Measurements from ENCODE around the gene PACS2.

Gene PACS2

GRCh38 chr14:105325716-105326567 is 11.4 kb downstream of the PACS2 start:
- TF ChIP-seq CREB1 (IDR thresholded peaks at IDR 0.05; ENCODE audit: low read depth) (no peak), TCF12 (IDR thresholded peaks at IDR 0.05; ENCODE audit: low read depth) (no peak), RAD21 (IDR thresholded peaks at IDR 0.05; ENCODE audit: low read depth) (no peak), TAF1 (IDR thresholded peaks at IDR 0.05; ENCODE audit: low read depth) (no peak), ZBTB7A (IDR thresholded peaks at IDR 0.05; ENCODE audit: low read depth) (no peak), USF1 (IDR thresholded peaks at IDR 0.05) (no peak), REST (IDR thresholded peaks at IDR 0.05; ENCODE audit: low read depth) (no peak), EP300 (IDR thresholded peaks at IDR 0.05; ENCODE audit: borderline replicate concordance) (no peak), FOXM1 (IDR thresholded peaks at IDR 0.05; ENCODE audit: borderline replicate concordance, low read depth) (no peak), CEBPB (IDR thresholded peaks at IDR 0.05) (no peak), EGR1 (IDR thresholded peaks at IDR 0.05) (no peak)

GRCh38 chr14:105326568-105326867 is 12.0 kb downstream of the PACS2 start:
- TF ChIP-seq MAX (IDR thresholded peaks at IDR 0.05) (no peak), TEAD4 (IDR thresholded peaks at IDR 0.05) (no peak), REST (IDR thresholded peaks at IDR 0.05; ENCODE audit: low read depth) (no peak), FOXM1 (IDR thresholded peaks at IDR 0.05; ENCODE audit: borderline replicate concordance, low read depth) (no peak), YY1 (IDR thresholded peaks at IDR 0.05; ENCODE audit: low read depth) (no peak), EP300 (IDR thresholded peaks at IDR 0.05; ENCODE audit: borderline replicate concordance) (no peak), ZBTB7A (IDR thresholded peaks at IDR 0.05; ENCODE audit: low read depth) (no peak), RAD21 (IDR thresholded peaks at IDR 0.05; ENCODE audit: low read depth) (no peak), EGR1 (IDR thresholded peaks at IDR 0.05) (no peak), USF1 (IDR thresholded peaks at IDR 0.05) (no peak), CEBPB (IDR thresholded peaks at IDR 0.05) (no peak), NFIC (IDR thresholded peaks at IDR 0.05) (no peak), TAF1 (IDR thresholded peaks at IDR 0.05; ENCODE audit: low read depth) (no peak), CREB1 (IDR thresholded peaks at IDR 0.05; ENCODE audit: low read depth) (no peak), TCF12 (IDR thresholded peaks at IDR 0.05; ENCODE audit: low read depth) (no peak)

GRCh38 chr14:105326891-105327694 is 12.5 kb downstream of the PACS2 start:
- no peak for TF ChIP-seq FOXM1 (IDR thresholded peaks at IDR 0.05; ENCODE audit: borderline replicate concordance, low read depth)
- no peak for TF ChIP-seq CEBPB (IDR thresholded peaks at IDR 0.05)
- TF ChIP-seq TAF1 (IDR thresholded peaks at IDR 0.05; ENCODE audit: low read depth): no peak
- no peak for TF ChIP-seq NFIC (IDR thresholded peaks at IDR 0.05)
- TF ChIP-seq RAD21 (IDR thresholded peaks at IDR 0.05; ENCODE audit: low read depth): no peak
- TF ChIP-seq USF1 (IDR thresholded peaks at IDR 0.05): no peak
- TF ChIP-seq TEAD4 (IDR thresholded peaks at IDR 0.05): no peak
- TF ChIP-seq CREB1 (IDR thresholded peaks at IDR 0.05; ENCODE audit: low read depth): no peak

GRCh38 chr14:105328070-105328677 is 13.6 kb downstream of the PACS2 start:
- TF ChIP-seq ZBTB7A (IDR thresholded peaks at IDR 0.05; ENCODE audit: low read depth) (no peak), FOXM1 (IDR thresholded peaks at IDR 0.05; ENCODE audit: borderline replicate concordance, low read depth) (no peak), RAD21 (IDR thresholded peaks at IDR 0.05; ENCODE audit: low read depth) (no peak), USF1 (IDR thresholded peaks at IDR 0.05) (no peak), NFIC (IDR thresholded peaks at IDR 0.05) (no peak), TEAD4 (IDR thresholded peaks at IDR 0.05) (no peak), CREB1 (IDR thresholded peaks at IDR 0.05; ENCODE audit: low read depth) (no peak), EP300 (IDR thresholded peaks at IDR 0.05; ENCODE audit: borderline replicate concordance) (no peak)

All from Ishikawa (cell line).